ENCODE results near the gene SLC47A2. TPM values are rescaled to one million over a fixed set of nuclear protein-coding genes. Genes with fewer than 3 reads are reported as not detected.

Gene SLC47A2
- total and polyA plus RNA-seq, 2 of the 13 experiments (the other 11 are each of a cell fraction or from before 2014, with no cell fraction given) = 0.04 TPM; not detected in 1

DNA sequence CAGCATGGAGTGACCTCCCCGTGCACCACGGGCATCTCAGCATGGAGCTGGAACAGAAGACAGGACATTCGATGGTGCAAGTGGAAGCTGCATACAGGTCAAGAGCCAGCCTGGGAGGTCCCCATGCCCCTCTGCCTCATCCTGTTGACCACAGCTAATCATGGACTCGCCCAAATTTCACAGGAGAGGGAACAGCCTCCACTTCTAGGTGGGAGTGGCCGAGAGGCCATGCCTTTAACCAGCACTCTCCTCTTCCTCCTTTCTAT lies 3.8 kb upstream of the SLC47A2 start:
- FAIRE-seq (no peak), DNase-seq (ENCODE audit: low spot score) (no peak), ATAC-seq (no peak)
- Histone ChIP-seq H2AFZ (ENCODE audit: low read length) (no peak overlapping the region), H3K27me3 (ENCODE audit: control insufficient read depth in 1 of 2, insufficient read depth in 2 of 2, low read length in 2 of 2) (peaks cover 0 to 2% of the 10 kb centered on the region in 2 experiments; a peak in 2 of 5 replicates), H3K4me3 (replicated peaks in 1 of 3; ENCODE audit: insufficient read depth in 1 of 3, low read depth in 2 of 3, low read length in 3 of 3) (no peak overlapping the region), H3K27ac (ENCODE audit: extremely low read length, insufficient read depth, low read length) (peak overlapping the region; percentile 37), H3K9ac (ENCODE audit: insufficient read depth, low read depth, low read length) (no peak overlapping the region), H4K20me1 (ENCODE audit: insufficient read depth, low read length) (no peaks in the 10 kb centered on the region), H3K4me2 (ENCODE audit: low read depth, low read length) (0 out of 2 replicates have a peak overlapping the region, but pooled peaks have one; percentile 57), H3K36me3 (replicated peaks in 1 of 2; ENCODE audit: control insufficient read depth in 1 of 2, insufficient read depth in 2 of 2, low read length in 2 of 2) (no peaks in the 10 kb centered on the region), H3K79me2 (ENCODE audit: insufficient read depth, low read length) (no peaks in the 10 kb centered on the region), H3K4me1 (ENCODE audit: insufficient read depth, low read length) (peaks cover 63% of the 10 kb centered on the region), H3K9me3 (ENCODE audit: low read length) (no peaks in the 10 kb centered on the region)
- BruUV-seq (replicated peaks) = no TSS peak
- in situ Hi-C loops (cut with HindIII; ENCODE audit: extremely low pct_ligation_motif_present, low pct_unique_long_range_greater_than_20kb) (loop anchor here (25.0 kb wide), 1 partner anchor 208 kb away; no protein-coding TSS in a partner anchor), intact Hi-C loops (cut with micrococcal nuclease; ENCODE audit: unreplicated experiment) (loop anchor here (10.0 kb wide), 1 partner anchor 75 kb away; the partner anchor contains the start of gene ALDH3A2)
- POLR2A ChIA-PET = interaction anchor here (0.9 to 1.9 kb wide), 3 partner anchors 11 to 72 kb away, joined by 3 to 7 read pairs (median 4); partner anchors contain the start of gene ALDH3A2
- 53% methylated on average over 2 of the region's 5 CpGs for WGBS (ENCODE audit: low lambda C conversion rate)
- CTCF ChIA-PET (ENCODE audit: low intra/inter-chr PET ratio, low total read pairs) = interaction anchor here (1.0 kb wide), 1 partner anchor 42 kb away, joined by 3 read pairs; no protein-coding TSS in a partner anchor
- TF ChIP-seq ARHGAP35 (CRISPR knock-in tag; IDR thresholded peaks at IDR 0.05; ENCODE audit: borderline replicate concordance) (no peak), ATRX (CRISPR knock-in tag; IDR thresholded peaks at IDR 0.05; ENCODE audit: borderline replicate concordance) (no peak), SIX1 (CRISPR knock-in tag; IDR thresholded peaks at IDR 0.05; ENCODE audit: borderline replicate concordance) (no peak), SNAPC4 (CRISPR knock-in tag; IDR thresholded peaks at IDR 0.05) (no peak), RARA (CRISPR knock-in tag; IDR thresholded peaks at IDR 0.05) (no peak), ZBTB26 (CRISPR knock-in tag; IDR thresholded peaks at IDR 0.05; ENCODE audit: borderline replicate concordance) (no peak), ZNF136 (CRISPR knock-in tag; IDR thresholded peaks at IDR 0.05; ENCODE audit: low read depth) (no peak), HNRNPK (IDR thresholded peaks at IDR 0.05; ENCODE audit: low read depth, low read length, poor library complexity, severe bottlenecking) (no peak), STAT6 (CRISPR knock-in tag; IDR thresholded peaks at IDR 0.05; ENCODE audit: borderline replicate concordance) (no peak)
- TF ChIP-seq, protein P1, sequence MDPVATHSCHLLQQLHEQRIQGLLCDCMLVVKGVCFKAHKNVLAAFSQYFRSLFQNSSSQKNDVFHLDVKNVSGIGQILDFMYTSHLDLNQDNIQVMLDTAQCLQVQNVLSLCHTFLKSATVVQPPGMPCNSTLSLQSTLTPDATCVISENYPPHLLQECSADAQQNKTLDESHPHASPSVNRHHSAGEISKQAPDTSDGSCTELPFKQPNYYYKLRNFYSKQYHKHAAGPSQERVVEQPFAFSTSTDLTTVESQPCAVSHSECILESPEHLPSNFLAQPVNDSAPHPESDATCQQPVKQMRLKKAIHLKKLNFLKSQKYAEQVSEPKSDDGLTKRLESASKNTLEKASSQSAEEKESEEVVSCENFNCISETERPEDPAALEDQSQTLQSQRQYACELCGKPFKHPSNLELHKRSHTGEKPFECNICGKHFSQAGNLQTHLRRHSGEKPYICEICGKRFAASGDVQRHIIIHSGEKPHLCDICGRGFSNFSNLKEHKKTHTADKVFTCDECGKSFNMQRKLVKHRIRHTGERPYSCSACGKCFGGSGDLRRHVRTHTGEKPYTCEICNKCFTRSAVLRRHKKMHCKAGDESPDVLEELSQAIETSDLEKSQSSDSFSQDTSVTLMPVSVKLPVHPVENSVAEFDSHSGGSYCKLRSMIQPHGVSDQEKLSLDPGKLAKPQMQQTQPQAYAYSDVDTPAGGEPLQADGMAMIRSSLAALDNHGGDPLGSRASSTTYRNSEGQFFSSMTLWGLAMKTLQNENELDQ (CRISPR knock-in tag; IDR thresholded peaks at IDR 0.05; ENCODE audit: borderline replicate concordance) = no peak
